Muscle layer of duodenum (tissue), 2 donors: Measurements from ENCODE around the gene TMEM200A.

Experiments used
- H3K27ac ChIP-seq: one replicate; pipeline ENCODE4 v1.7.0; 2013; ENCODE audit warnings: mild to moderate bottlenecking, low read length
- H3K27me3 ChIP-seq: one replicate; pipeline ENCODE4 v1.7.0; 2013; ENCODE audit warnings: low read depth, mild to moderate bottlenecking, control low read depth, low read length
- H3K36me3 ChIP-seq, 2 donors: one replicate each; pipeline ENCODE4 v1.7.0; 2013; ENCODE audit warnings: low read length in 2 of 2, control low read depth in 1 of 2, mild to moderate bottlenecking in 1 of 2; ENCODE audit not compliant: insufficient read depth in 2 of 2, control insufficient read depth in 1 of 2
- H3K4me1 ChIP-seq, 2 donors: one replicate each; pipeline ENCODE4 v1.7.0; 2013; ENCODE audit warnings: low read length in 2 of 2, mild to moderate bottlenecking in 2 of 2, control low read depth in 1 of 2, moderate library complexity in 1 of 2; ENCODE audit not compliant: insufficient read depth in 2 of 2, control insufficient read depth in 1 of 2
- H3K4me3 ChIP-seq, 2 donors: one replicate each; pipeline ENCODE4 v1.7.0; 2013; ENCODE audit warnings: low read length in 2 of 2, low read depth in 1 of 2, mild to moderate bottlenecking in 1 of 2
- H3K9me3 ChIP-seq, 2 donors: one replicate each; pipeline ENCODE4 v1.7.0; 2013; ENCODE audit warnings: low read length in 2 of 2, control low read depth in 1 of 2, mild to moderate bottlenecking in 1 of 2; ENCODE audit not compliant: control insufficient read depth in 1 of 2
- donor health status: healthy.

Gene TMEM200A

DNA sequence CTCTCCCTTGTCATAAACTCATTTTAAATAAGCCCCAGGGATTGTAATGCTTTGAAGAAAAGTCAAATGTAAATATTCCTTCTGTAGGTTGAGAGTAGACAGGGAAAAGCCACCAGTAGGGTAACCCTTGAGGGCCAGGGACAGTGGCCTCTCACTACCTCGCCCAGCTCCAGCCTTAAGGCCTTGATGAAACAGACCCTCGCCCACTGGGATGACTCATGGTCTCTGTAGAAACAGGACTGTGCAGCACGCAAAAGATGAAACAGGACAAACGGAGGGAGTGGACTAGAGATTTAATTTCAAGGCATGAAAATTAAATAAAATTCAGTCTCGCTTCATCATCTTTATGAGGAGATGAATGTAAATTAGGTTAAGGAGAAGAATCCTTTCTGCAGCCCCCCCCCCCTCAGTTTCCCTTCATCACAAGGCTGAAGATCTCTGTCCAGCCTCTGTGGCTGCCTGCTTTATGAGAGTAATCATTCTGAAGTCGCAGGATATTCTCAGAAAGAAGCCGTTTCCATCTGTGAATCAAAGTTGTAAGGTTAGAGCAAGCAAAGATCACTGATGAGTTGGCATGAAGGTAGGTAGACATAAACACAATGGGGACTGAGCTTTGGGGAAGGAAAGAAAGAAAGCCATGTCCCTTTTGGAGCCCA, 60.4 kb downstream of the TMEM200A start:
- no peak overlapping the region for H3K27ac ChIP-seq
- H3K27me3 ChIP-seq, result no peaks in the 10 kb centered on the region
- H3K4me1 ChIP-seq, result no peaks in the 10 kb centered on the region
- no peaks in the 10 kb centered on the region for H3K9me3 ChIP-seq
- no peaks in the 10 kb centered on the region for H3K36me3 ChIP-seq
- H3K4me3 ChIP-seq, result no peak overlapping the region

DNA sequence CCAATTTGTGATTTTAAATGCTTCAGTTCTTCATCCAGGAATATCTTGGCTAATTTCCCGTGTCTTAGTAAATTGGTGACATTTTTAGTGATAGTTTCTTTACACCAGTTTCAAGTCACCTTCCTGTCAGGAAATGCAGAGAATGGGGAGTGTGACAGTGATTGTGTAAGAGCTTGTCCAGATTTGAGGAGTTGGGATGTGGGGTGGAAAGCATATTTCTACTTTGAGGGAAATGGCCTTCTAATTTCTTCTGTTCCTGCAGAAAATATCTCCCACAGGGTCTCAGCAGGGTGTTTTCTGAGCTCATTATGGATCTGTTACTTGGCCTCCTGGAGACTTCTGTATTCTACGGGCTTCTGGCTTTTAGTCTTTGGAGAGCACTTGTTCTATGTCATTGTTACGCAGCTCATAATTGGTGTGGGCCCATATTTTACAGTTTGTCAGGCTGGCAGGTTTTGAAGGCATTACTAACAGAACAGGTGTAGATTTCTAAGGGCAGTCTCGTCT, 65.6 kb downstream of the TMEM200A start:
- H3K36me3 ChIP-seq, result no peaks in the 10 kb centered on the region
- no peak overlapping the region for H3K27ac ChIP-seq
- no peaks in the 10 kb centered on the region for H3K4me1 ChIP-seq
- no peaks in the 10 kb centered on the region for H3K9me3 ChIP-seq
- no peaks in the 10 kb centered on the region for H3K27me3 ChIP-seq
- H3K4me3 ChIP-seq, result no peak overlapping the region

GRCh38 chr6:130432838-130433237, 67.0 kb downstream of the TMEM200A start:
- Histone ChIP-seq H3K36me3 (no peaks in the 10 kb centered on the region), H3K27ac (no peak overlapping the region), H3K4me3 (no peak overlapping the region), H3K9me3 (no peaks in the 10 kb centered on the region), H3K4me1 (no peaks in the 10 kb centered on the region), H3K27me3 (no peaks in the 10 kb centered on the region)

DNA sequence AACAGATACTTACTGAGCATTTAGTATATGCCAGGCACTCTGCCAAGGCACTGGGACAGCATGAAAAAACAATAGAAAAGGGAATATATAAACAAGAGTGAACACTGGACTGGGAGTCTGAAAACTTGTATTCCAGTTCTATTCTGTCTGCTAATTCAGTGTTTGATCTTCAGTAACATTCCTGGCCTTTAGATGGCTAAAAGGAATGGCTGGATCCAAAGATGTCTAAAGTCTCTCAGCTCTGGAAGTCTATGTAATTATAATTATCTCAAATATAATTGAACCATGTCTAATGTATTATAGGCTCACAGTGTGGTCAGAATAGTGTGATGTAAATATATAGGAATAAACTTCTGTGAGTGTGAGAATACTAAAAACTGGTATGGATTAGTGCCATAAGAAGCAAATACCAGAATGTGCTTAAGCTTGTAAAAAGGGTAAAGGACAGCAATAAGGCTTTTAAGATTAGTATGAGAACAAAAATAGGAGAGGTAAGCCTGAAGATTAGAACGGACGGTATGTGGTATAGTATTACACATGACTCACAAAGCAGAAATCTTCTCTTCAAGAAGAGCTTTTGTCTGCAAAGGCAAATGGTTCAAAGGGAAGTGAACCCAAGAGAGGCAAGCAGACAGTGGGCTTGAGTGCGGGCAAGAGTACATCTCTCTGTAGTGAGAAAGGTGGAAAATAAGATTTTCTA, 68.5 kb downstream of the TMEM200A start:
- Histone ChIP-seq H3K27me3 (no peaks in the 10 kb centered on the region), H3K36me3 (no peaks in the 10 kb centered on the region), H3K9me3 (no peaks in the 10 kb centered on the region), H3K4me1 (no peaks in the 10 kb centered on the region), H3K27ac (no peak overlapping the region), H3K4me3 (no peak overlapping the region)

- Histone ChIP-seq H3K27me3 (no peaks in the 10 kb centered on the region), H3K27ac (no peak overlapping the region), H3K9me3 (no peaks in the 10 kb centered on the region), H3K4me3 (no peak overlapping the region), H3K36me3 (no peaks in the 10 kb centered on the region), H3K4me1 (no peaks in the 10 kb centered on the region)
Observed at GRCh38 chr6:130435181-130435580, 69.4 kb downstream of the TMEM200A start.

DNA sequence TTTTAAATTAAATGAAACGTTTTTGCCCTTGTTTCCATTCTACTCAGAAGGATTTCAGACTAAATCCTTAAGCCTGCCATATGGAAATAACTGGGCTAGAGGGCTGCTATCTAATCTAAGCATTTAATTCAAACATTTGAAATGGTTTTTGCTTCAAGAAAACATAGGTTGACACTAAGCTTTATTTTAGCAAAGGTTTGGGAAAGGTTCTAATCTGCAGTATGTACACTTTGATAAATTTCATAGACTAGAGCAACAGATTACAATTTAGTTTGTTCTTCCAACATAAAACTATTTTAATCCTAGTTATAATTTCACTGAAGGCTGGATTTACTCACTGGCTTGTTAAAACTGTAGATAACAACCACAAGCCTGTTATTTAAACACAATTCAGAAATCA, 72.1 kb downstream of the TMEM200A start:
- Histone ChIP-seq H3K9me3 (no peaks in the 10 kb centered on the region), H3K4me3 (no peak overlapping the region), H3K27ac (no peak overlapping the region), H3K36me3 (no peaks in the 10 kb centered on the region), H3K4me1 (no peaks in the 10 kb centered on the region), H3K27me3 (no peaks in the 10 kb centered on the region)

DNA sequence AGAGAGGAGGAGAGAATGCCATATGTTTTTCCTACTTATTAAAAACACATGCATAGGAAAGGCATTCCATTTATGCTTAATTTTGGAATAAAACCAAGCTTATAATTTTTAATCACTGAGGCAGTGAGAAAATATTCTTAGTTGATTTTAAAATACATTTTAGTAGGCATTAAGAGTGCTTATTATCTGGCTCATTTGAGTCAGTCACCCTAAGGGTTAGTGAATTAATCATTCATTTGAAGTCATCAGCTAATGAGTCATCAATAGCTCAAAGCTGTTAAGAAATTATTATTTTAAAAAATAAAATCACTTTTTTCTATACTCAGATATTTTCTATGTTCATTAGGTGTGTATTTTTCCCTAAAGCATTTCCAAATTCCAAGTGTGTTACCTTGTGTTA, 81.6 kb downstream of the TMEM200A start:
- H3K4me3 ChIP-seq, result no peak overlapping the region
- no peak overlapping the region for H3K27ac ChIP-seq
- no peaks in the 10 kb centered on the region for H3K36me3 ChIP-seq

DNA sequence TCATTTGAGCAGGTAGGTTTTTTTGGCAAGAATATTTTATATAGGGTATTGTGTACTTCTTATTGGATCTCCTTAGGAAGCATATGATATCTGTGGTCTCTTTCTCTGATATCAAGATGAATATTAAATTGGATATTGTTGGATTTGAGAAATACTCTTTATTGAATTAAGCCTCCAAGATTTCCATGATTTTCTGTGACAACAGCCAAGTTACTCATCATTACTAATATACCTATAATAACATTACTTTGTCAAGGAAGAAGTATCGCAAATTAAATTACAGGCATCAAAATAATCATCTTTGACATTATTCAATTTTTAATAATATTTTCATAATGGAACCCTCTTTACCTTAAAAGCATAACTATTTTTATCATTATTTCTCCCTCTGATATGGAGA, 86.5 kb downstream of the TMEM200A start:
- Histone ChIP-seq H3K9me3 (no peaks in the 10 kb centered on the region), H3K36me3 (no peaks in the 10 kb centered on the region), H3K27me3 (no peaks in the 10 kb centered on the region), H3K4me3 (no peak overlapping the region), H3K27ac (no peak overlapping the region), H3K4me1 (no peaks in the 10 kb centered on the region)

More for the DNA sequence above, 81.6 kb downstream of the TMEM200A start:
- no peaks in the 10 kb centered on the region for H3K9me3 ChIP-seq
- H3K4me1 ChIP-seq, result no peaks in the 10 kb centered on the region
- no peaks in the 10 kb centered on the region for H3K27me3 ChIP-seq

DNA sequence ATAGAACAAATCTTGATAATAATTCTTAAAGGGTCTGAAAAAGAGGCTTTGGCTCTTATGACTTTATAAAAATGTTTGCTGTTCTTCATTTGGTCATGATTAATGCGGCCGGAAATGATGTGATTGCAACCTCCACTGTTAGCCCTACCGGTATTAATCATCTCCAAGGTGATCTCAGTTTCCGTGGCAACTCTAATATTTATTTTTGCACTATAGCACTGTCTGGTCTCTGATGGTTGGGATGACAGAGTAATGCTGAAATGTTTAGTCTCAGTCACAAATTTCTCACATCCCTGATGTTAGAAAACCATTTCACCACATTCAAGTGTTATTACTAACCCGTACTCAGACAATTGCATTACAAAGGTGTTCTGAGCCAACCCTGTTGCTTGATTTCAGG, 87.4 kb downstream of the TMEM200A start:
- no peaks in the 10 kb centered on the region for H3K9me3 ChIP-seq
- no peaks in the 10 kb centered on the region for H3K27me3 ChIP-seq
- H3K36me3 ChIP-seq, result no peaks in the 10 kb centered on the region
- no peak overlapping the region for H3K27ac ChIP-seq
- H3K4me1 ChIP-seq, result no peaks in the 10 kb centered on the region
- no peak overlapping the region for H3K4me3 ChIP-seq

- Histone ChIP-seq H3K27ac (no peak overlapping the region), H3K4me3 (no peak overlapping the region), H3K36me3 (no peaks in the 10 kb centered on the region), H3K27me3 (no peaks in the 10 kb centered on the region), H3K9me3 (no peaks in the 10 kb centered on the region), H3K4me1 (no peaks in the 10 kb centered on the region)
Observed at GRCh38 chr6:130457605-130458004, 91.8 kb downstream of the TMEM200A start.

GRCh38 chr6:130459316-130459715, 93.5 kb downstream of the TMEM200A start:
- no peaks in the 10 kb centered on the region for H3K27me3 ChIP-seq

More at GRCh38 chr6:130459316-130459715, 93.5 kb downstream of the TMEM200A start:
- Histone ChIP-seq H3K27ac (no peak overlapping the region), H3K4me1 (no peaks in the 10 kb centered on the region), H3K4me3 (no peak overlapping the region), H3K36me3 (no peaks in the 10 kb centered on the region), H3K9me3 (no peaks in the 10 kb centered on the region)
